Smooth muscle cell (in vitro differentiated cells): Measurements from ENCODE around the gene GNAI3. TPM values are rescaled to one million over a fixed set of nuclear protein-coding genes. Genes with fewer than 3 reads are reported as not detected.

ENCODE experiments used
- DNase-seq: peaks from one replicate; lab custom pipeline; 2025; ENCODE audit not compliant: unreplicated experiment; lab: John Stamatoyannopoulos, UW
- H2AFZ ChIP-seq: fragments of 200-600 bp; sonication (generic); 2 replicates; pipeline ENCODE4 v1.6.0; 2016; ENCODE audit warnings: antibody characterized with exemption, low read depth, mild to moderate bottlenecking
- H3F3A ChIP-seq: fragments of 200-600 bp; sonication (generic); 2 replicates; pipeline ENCODE4 v1.6.0; 2017; ENCODE audit warnings: antibody characterized with exemption, low read depth
- H3K27ac ChIP-seq: fragments of 200-600 bp; sonication (generic); 2 replicates; pipeline ENCODE4 v1.5.1; 2016; ENCODE audit warnings: low read depth, mild to moderate bottlenecking
- H3K27me3 ChIP-seq: fragments of 200-600 bp; sonication (generic); 2 replicates; pipeline ENCODE4 v1.6.1; 2016; ENCODE audit warnings: low read depth, mild to moderate bottlenecking
- H3K36me3 ChIP-seq: fragments of 200-600 bp; sonication (generic); 2 replicates; pipeline ENCODE4 v1.5.1; 2016; ENCODE audit warnings: low read depth
- H3K4me1 ChIP-seq: fragments of 200-600 bp; sonication (generic); 2 replicates; pipeline ENCODE4 v1.5.1; 2016; ENCODE audit warnings: low read depth
- H3K4me2 ChIP-seq: fragments of 200-600 bp; sonication (generic); 2 replicates; pipeline ENCODE4 v1.6.0; 2016; ENCODE audit warnings: mild to moderate bottlenecking
- H3K4me3 ChIP-seq: fragments of 200-600 bp; sonication (generic); 2 replicates; pipeline ENCODE4 v1.5.1; 2016; ENCODE audit warnings: mild to moderate bottlenecking
- H3K79me2 ChIP-seq: fragments of 200-600 bp; sonication (generic); 2 replicates; pipeline ENCODE4 v1.6.0; 2016; ENCODE audit warnings: low read depth, mild to moderate bottlenecking
- H3K9ac ChIP-seq: fragments of 200-600 bp; sonication (generic); 2 replicates; pipeline ENCODE4 v1.6.0; 2016; ENCODE audit warnings: low read depth
- H3K9me3 ChIP-seq: fragments of 200-600 bp; sonication (generic); replicated peaks from 2 replicates; pipeline ENCODE4 v1.5.1; 2016; ENCODE audit warnings: low read depth
- H4K20me1 ChIP-seq: fragments of 200-600 bp; sonication (generic); 2 replicates; pipeline ENCODE4 v1.6.0; 2016; ENCODE audit warnings: low read depth
- CTCF ChIP-seq: fragments of 200-600 bp; sonication (generic); IDR thresholded peaks from 2 replicates; pipeline ENCODE4 v1.5.1; 2017; ENCODE audit warnings: borderline replicate concordance, mild to moderate bottlenecking, antibody characterized with exemption; ENCODE audit not compliant: insufficient read depth, poor library complexity, severe bottlenecking
- WGBS: methylation state at CpG from one replicate; pipeline ENCODE4 v1.1.7; 2016; ENCODE audit warnings: low lambda C conversion rate; 5-methylcytosine and 5-hydroxymethylcytosine counted together
- polyA plus RNA-seq: library from polyadenylated mRNA; unstranded; fragments of >200 nt; fragmentation: Nextera tagmentation; extraction: Ambion mirVana; gene quantifications from 2 replicates; pipeline ENCODE4 v1.2.1, GENCODE V29; 2016
- total RNA-seq: library from RNA; depleted of rRNA; stranded (reverse); fragments of >200 nt; gene quantifications from 2 replicates; pipeline ENCODE4 v1.2.3, GENCODE V29; 2014

GNAI3 gene
- total and polyA plus RNA-seq, 2 experiments from 2014 or later: 11.4 to 15.4 TPM

GRCh38 chr1:109611308-109611990 lies 63.0 kb downstream of the GNAI3 start:
- Histone ChIP-seq H3K4me2 (no peak overlapping the region), H3K4me1 (no peaks in the 10 kb centered on the region), H2AFZ (no peak overlapping the region), H3K4me3 (no peak overlapping the region), H3K9ac (no peak overlapping the region), H3F3A (peaks cover 3% of the 10 kb centered on the region), H3K27ac (peak overlapping the region; percentile 69), H4K20me1 (no peaks in the 10 kb centered on the region), H3K9me3 (no peaks in the 10 kb centered on the region), H3K27me3 (no peaks in the 10 kb centered on the region), H3K79me2 (no peaks in the 10 kb centered on the region), H3K36me3 (no peaks in the 10 kb centered on the region)
- 93% methylated on average over 13 of the region's 13 CpGs for WGBS
- no peak for TF ChIP-seq CTCF
- no peak for DNase-seq

DNA sequence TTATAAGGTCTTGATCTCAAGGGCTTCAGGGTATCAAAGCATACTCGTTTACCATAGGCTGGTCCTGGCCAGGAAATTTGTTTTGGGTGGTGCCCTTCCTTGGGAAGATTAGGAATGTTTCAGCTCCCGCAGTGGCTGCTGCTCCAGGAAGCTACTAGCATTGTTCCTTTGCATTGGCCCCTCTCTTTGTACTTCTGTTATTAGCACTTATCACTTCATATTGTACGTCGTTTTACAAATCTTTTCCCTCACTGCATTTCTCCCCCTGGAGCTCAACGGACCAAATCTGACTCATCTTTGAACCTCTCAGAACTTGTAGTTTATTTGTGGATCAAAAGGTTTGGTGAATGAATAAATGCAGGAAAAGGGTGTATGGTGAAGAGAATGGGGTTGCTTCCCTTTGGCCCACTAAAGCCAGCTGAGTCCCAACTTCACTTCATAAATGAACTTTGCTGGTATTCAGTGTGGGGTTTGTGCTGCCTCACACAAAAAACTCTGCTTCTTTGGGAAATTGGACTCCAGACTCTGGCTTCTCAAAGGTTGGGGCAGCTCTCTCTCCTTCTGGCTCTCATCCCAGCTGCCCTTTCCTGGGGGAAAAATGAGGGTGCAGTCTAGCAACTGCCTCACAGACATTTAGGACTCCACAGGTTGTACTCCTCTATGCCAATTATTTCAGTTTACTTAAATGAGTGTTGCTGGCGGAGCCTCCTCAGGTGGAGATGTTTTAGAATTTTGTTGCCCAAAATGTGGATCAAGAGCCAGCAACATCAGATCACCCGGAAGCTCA lies 65.1 kb downstream of the GNAI3 start:
- no peaks in the 10 kb centered on the region for H3K27me3 ChIP-seq
- no peaks in the 10 kb centered on the region for H4K20me1 ChIP-seq
- H3K27ac ChIP-seq: no peak overlapping the region
- DNase-seq: no peak
- H3F3A ChIP-seq: peaks cover 4% of the 10 kb centered on the region
- no peaks in the 10 kb centered on the region for H3K36me3 ChIP-seq
- no peaks in the 10 kb centered on the region for H3K9me3 ChIP-seq
- 62% methylated on average over 7 of the region's 7 CpGs for WGBS
- H3K79me2 ChIP-seq: no peaks in the 10 kb centered on the region
- no peak overlapping the region for H3K9ac ChIP-seq
- H3K4me3 ChIP-seq: no peak overlapping the region
- H3K4me2 ChIP-seq: no peak overlapping the region
- no peak for TF ChIP-seq CTCF
- no peak overlapping the region for H2AFZ ChIP-seq
- peaks cover 10% of the 10 kb centered on the region for H3K4me1 ChIP-seq

- Histone ChIP-seq H3K79me2 (peaks cover 10% of the 10 kb centered on the region), H2AFZ (no peak overlapping the region), H3K27ac (peak overlapping the region; percentile 95), H4K20me1 (no peaks in the 10 kb centered on the region), H3K4me1 (peaks cover 17% of the 10 kb centered on the region), H3K9ac (no peak overlapping the region), H3K4me2 (no peak overlapping the region), H3F3A (peaks cover 7% of the 10 kb centered on the region), H3K9me3 (no peaks in the 10 kb centered on the region), H3K36me3 (no peaks in the 10 kb centered on the region), H3K27me3 (no peaks in the 10 kb centered on the region), H3K4me3 (no peak overlapping the region)
- DNase-seq: no peak
- 76% methylated on average over 3 of the region's 3 CpGs for WGBS
- TF ChIP-seq CTCF: no peak
Observed at GRCh38 chr1:109615879-109616278, 67.5 kb downstream of the GNAI3 start.
